Measurements from ENCODE around the gene BICD1.

The BICD1 gene

GRCh38 chr12:32322354-32322753 is 215.7 kb downstream of the BICD1 start:
- no peak overlapping the region for H3K4me3 ChIP-seq (ENCODE audit: low read depth, low read length)
- TF ChIP-seq CTCF (conservative IDR thresholded peaks at IDR 0.05; ENCODE audit: low read depth, low read length): no peak
- no peak for DNase-seq (ENCODE audit: low read depth)

GRCh38 chr12:32331133-32331532 is 224.5 kb downstream of the BICD1 start:
- DNase-seq (ENCODE audit: low read depth): peak; percentile 37
- H3K4me3 ChIP-seq (ENCODE audit: low read depth, low read length): no peak overlapping the region
- TF ChIP-seq CTCF (conservative IDR thresholded peaks at IDR 0.05; ENCODE audit: low read depth, low read length): no peak

GRCh38 chr12:32332446-32332845 is 225.8 kb downstream of the BICD1 start:
- peak; percentile 16 for DNase-seq (ENCODE audit: low read depth)
- no peak for TF ChIP-seq CTCF (conservative IDR thresholded peaks at IDR 0.05; ENCODE audit: low read depth, low read length)

DNA sequence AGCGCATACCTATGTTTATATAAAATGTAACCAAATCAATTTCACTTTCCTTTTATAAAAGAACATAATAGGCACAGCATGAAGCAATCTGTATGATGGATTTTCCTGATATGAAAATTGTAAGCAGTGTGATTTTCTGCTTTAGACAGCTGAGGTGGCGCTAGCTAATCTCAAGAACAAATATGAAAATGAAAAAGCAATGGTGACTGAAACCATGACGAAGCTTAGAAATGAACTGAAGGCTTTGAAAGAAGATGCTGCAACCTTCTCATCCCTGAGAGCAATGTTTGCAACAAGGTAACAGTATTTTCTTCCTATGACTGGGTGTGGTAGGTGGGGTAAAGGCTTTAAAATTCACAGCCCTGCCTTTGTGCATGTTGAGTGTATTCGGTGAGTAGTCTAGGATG is 227.7 kb downstream of the BICD1 start:
- DNase-seq (ENCODE audit: low read depth): no peak
- TF ChIP-seq CTCF (conservative IDR thresholded peaks at IDR 0.05; ENCODE audit: low read depth, low read length): no peak
- H3K4me3 ChIP-seq (ENCODE audit: low read depth, low read length): no peak overlapping the region

More at GRCh38 chr12:32332446-32332845, 225.8 kb downstream of the BICD1 start:
- H3K4me3 ChIP-seq (ENCODE audit: low read depth, low read length): no peak overlapping the region

DNA sequence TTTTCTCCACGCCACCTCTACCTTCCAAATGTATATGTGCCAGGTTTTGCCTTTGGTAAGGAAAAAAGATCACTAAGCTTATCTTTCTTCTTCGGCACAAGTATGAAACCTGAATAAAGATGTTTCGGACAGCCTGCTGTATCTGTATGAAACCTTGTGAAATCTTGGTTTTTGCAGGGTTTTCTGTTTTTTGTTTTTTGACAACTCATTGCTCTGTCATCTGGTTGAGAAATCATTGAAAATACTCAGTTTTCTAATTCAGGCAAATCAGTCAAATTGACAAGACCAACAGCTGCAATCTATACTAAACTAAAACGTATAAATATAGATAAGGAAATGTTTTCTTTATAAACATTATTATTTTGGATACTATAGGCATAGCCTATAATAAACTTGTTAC is 229.6 kb downstream of the BICD1 start:
- DNase-seq (ENCODE audit: low read depth): peak; percentile 46
- no peak for TF ChIP-seq CTCF (conservative IDR thresholded peaks at IDR 0.05; ENCODE audit: low read depth, low read length)
- no peak overlapping the region for H3K4me3 ChIP-seq (ENCODE audit: low read depth, low read length)

DNA sequence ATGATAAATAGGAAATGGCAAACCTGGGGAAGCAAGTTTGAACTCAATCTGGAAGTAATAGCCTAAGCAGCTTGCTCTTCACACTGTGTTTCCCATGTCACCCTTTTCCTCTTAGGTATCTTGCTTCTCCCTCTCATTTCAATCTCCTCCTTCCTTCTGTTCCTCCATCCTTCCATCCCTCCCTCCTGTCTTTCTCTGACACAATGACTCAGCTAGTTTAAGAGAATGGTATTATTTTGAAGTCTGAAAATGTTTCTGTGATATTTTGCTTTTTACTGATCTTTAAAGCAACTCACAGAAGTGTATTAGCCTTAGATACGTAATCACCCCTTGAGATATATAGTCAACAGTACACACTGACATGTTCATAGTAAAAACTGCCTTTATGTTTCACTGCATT is 236.8 kb downstream of the BICD1 start:
- no peak for DNase-seq (ENCODE audit: low read depth)

More for the DNA sequence above, 236.8 kb downstream of the BICD1 start:
- no peak for TF ChIP-seq CTCF (conservative IDR thresholded peaks at IDR 0.05; ENCODE audit: low read depth, low read length)
- H3K4me3 ChIP-seq (ENCODE audit: low read depth, low read length): no peak overlapping the region

Measured in choroid plexus epithelial cell (primary cell).